ENCODE data around the gene KLHL4. TPM values are rescaled to one million over a fixed set of nuclear protein-coding genes. Genes with fewer than 3 reads are reported as not detected.
"Not testable (repeated sequence)": the region's sequence is repeated elsewhere in the genome, so short reads cannot be mapped to it uniquely, and the experiment has no call there.

KLHL4 gene
- total and polyA plus RNA-seq, 2 donors (not counting 1 experiment from before 2014, with no cell fraction given), result 0.26 to 3.5 TPM

- Histone ChIP-seq H3K27me3 (ENCODE audit: control insufficient read depth, insufficient read depth, low read length) (no peaks in the 10 kb centered on the region), H3K9me3 (ENCODE audit: control insufficient read depth, insufficient read depth, low read depth, low read length) (no peaks in the 10 kb centered on the region), H3K4me2 (ENCODE audit: extremely low read depth, insufficient read depth, low read length) (no peak overlapping the region), H3K4me3 (replicated peaks in 1 of 4; ENCODE audit: control extremely low read depth in 1 of 4, insufficient read depth in 1 of 4, low read depth in 3 of 4, low read length in 4 of 4) (no peak overlapping the region), H3K9ac (ENCODE audit: insufficient read depth, low read length) (no peak overlapping the region), H3K27ac (ENCODE audit: insufficient read depth, low read length) (no peak overlapping the region), H3K79me2 (ENCODE audit: control insufficient read depth, insufficient read depth, low read length) (no peaks in the 10 kb centered on the region), H2AFZ (ENCODE audit: low read length) (no peak overlapping the region), H3K36me3 (ENCODE audit: control insufficient read depth, insufficient read depth, low read length) (no peaks in the 10 kb centered on the region), H3K4me1 (ENCODE audit: control insufficient read depth, extremely low read depth, insufficient read depth, low read length) (no peaks in the 10 kb centered on the region), H4K20me1 (ENCODE audit: control insufficient read depth, extremely low read depth, insufficient read depth, low read length) (no peaks in the 10 kb centered on the region)
- TF ChIP-seq EZH2 (IDR thresholded peaks at IDR 0.05; ENCODE audit: low read length, missing control alignments) (no peak), CTCF (conservative IDR thresholded peaks at IDR 0.05 in 1 of 2, IDR thresholded peaks at IDR 0.05 in 1 of 2; ENCODE audit: low read depth in 1 of 2, low read length in 2 of 2) (no peak)
- peak in 1 of 2 donors; percentile 7 for DNase-seq (ENCODE audit: low read depth in 2 of 2)
Observed at GRCh38 chrX:87626996-87627395, 109.4 kb downstream of the KLHL4 start.

- Histone ChIP-seq H3K4me3 (replicated peaks in 1 of 4; ENCODE audit: control extremely low read depth in 1 of 4, insufficient read depth in 1 of 4, low read depth in 3 of 4, low read length in 4 of 4) (no peak overlapping the region), H3K27me3 (ENCODE audit: control insufficient read depth, insufficient read depth, low read length) (no peaks in the 10 kb centered on the region), H4K20me1 (ENCODE audit: control insufficient read depth, extremely low read depth, insufficient read depth, low read length) (no peaks in the 10 kb centered on the region), H3K9ac (ENCODE audit: insufficient read depth, low read length) (no peak overlapping the region), H3K79me2 (ENCODE audit: control insufficient read depth, insufficient read depth, low read length) (no peaks in the 10 kb centered on the region), H3K27ac (ENCODE audit: insufficient read depth, low read length) (no peak overlapping the region), H3K9me3 (ENCODE audit: control insufficient read depth, insufficient read depth, low read depth, low read length) (no peaks in the 10 kb centered on the region), H3K36me3 (ENCODE audit: control insufficient read depth, insufficient read depth, low read length) (no peaks in the 10 kb centered on the region), H3K4me2 (ENCODE audit: extremely low read depth, insufficient read depth, low read length) (no peak overlapping the region), H3K4me1 (ENCODE audit: control insufficient read depth, extremely low read depth, insufficient read depth, low read length) (no peaks in the 10 kb centered on the region), H2AFZ (ENCODE audit: low read length) (no peak overlapping the region)
- DNase-seq (ENCODE audit: low read depth in 2 of 2), result no peak
- no peak for TF ChIP-seq EZH2 (IDR thresholded peaks at IDR 0.05; ENCODE audit: low read length, missing control alignments)
- no peak for TF ChIP-seq CTCF (conservative IDR thresholded peaks at IDR 0.05 in 1 of 2, IDR thresholded peaks at IDR 0.05 in 1 of 2; ENCODE audit: low read depth in 1 of 2, low read length in 2 of 2)
Observed at GRCh38 chrX:87634361-87634760, 116.8 kb downstream of the KLHL4 start.

GRCh38 chrX:87636533-87636932 lies 118.9 kb downstream of the KLHL4 start:
- no peak for DNase-seq (ENCODE audit: low read depth in 2 of 2)
- Histone ChIP-seq H3K9ac (ENCODE audit: insufficient read depth, low read length) (no peak overlapping the region), H3K4me3 (replicated peaks in 1 of 4; ENCODE audit: control extremely low read depth in 1 of 4, insufficient read depth in 1 of 4, low read depth in 3 of 4, low read length in 4 of 4) (no peak overlapping the region), H3K27me3 (ENCODE audit: control insufficient read depth, insufficient read depth, low read length) (no peaks in the 10 kb centered on the region), H3K79me2 (ENCODE audit: control insufficient read depth, insufficient read depth, low read length) (no peaks in the 10 kb centered on the region), H3K4me2 (ENCODE audit: extremely low read depth, insufficient read depth, low read length) (no peak overlapping the region), H3K4me1 (ENCODE audit: control insufficient read depth, extremely low read depth, insufficient read depth, low read length) (no peaks in the 10 kb centered on the region), H3K27ac (ENCODE audit: insufficient read depth, low read length) (no peak overlapping the region), H3K9me3 (ENCODE audit: control insufficient read depth, insufficient read depth, low read depth, low read length) (no peaks in the 10 kb centered on the region), H3K36me3 (ENCODE audit: control insufficient read depth, insufficient read depth, low read length) (no peaks in the 10 kb centered on the region), H2AFZ (ENCODE audit: low read length) (no peak overlapping the region), H4K20me1 (ENCODE audit: control insufficient read depth, extremely low read depth, insufficient read depth, low read length) (no peaks in the 10 kb centered on the region)
- TF ChIP-seq CTCF (conservative IDR thresholded peaks at IDR 0.05 in 1 of 2, IDR thresholded peaks at IDR 0.05 in 1 of 2; ENCODE audit: low read depth in 1 of 2, low read length in 2 of 2) (no peak), EZH2 (IDR thresholded peaks at IDR 0.05; ENCODE audit: low read length, missing control alignments) (no peak)

GRCh38 chrX:87641439-87641838 lies 123.8 kb downstream of the KLHL4 start:
- H3K27ac ChIP-seq (ENCODE audit: insufficient read depth, low read length); H3K4me3 ChIP-seq (replicated peaks in 1 of 4; ENCODE audit: control extremely low read depth in 1 of 4, insufficient read depth in 1 of 4, low read depth in 3 of 4, low read length in 4 of 4); H3K27me3 ChIP-seq (ENCODE audit: control insufficient read depth, insufficient read depth, low read length); H3K9ac ChIP-seq (ENCODE audit: insufficient read depth, low read length); H3K9me3 ChIP-seq (ENCODE audit: control insufficient read depth, insufficient read depth, low read depth, low read length); H3K36me3 ChIP-seq (ENCODE audit: control insufficient read depth, insufficient read depth, low read length); DNase-seq (ENCODE audit: low read depth in 2 of 2); H3K79me2 ChIP-seq (ENCODE audit: control insufficient read depth, insufficient read depth, low read length); H2AFZ ChIP-seq (ENCODE audit: low read length); H3K4me2 ChIP-seq (ENCODE audit: extremely low read depth, insufficient read depth, low read length); H3K4me1 ChIP-seq (ENCODE audit: control insufficient read depth, extremely low read depth, insufficient read depth, low read length); H4K20me1 ChIP-seq (ENCODE audit: control insufficient read depth, extremely low read depth, insufficient read depth, low read length): not testable (repeated sequence)
